ENCODE data around the gene NPBWR2.

GRCh38 chr20:64115171-64115911, 8.0 kb upstream of the NPBWR2 start:
- TF ChIP-seq POLR2AphosphoS5 (IDR thresholded peaks at IDR 0.05; ENCODE audit: low read depth, low read length) (no peak), REST (IDR thresholded peaks at IDR 0.05; ENCODE audit: insufficient read depth in 1 of 2, low read depth in 2 of 2, low read length in 2 of 2) (no peak)
